Neural progenitor cell (in vitro differentiated cells): ENCODE results near the gene DOK4.

ENCODE experiments used
- EZH2 ChIP-seq: fragments of 200-600 bp; sonication (generic); IDR thresholded peaks from 2 replicates; pipeline ENCODE4 v1.6.1; 2017; ENCODE audit warnings: antibody characterized with exemption, mild to moderate bottlenecking, moderate library complexity
- TF ChIP-seq, protein P1 (sequence below): fragments of 200-600 bp; sonication (generic); IDR thresholded peaks from 2 replicates; pipeline ENCODE4 v1.5.1; 2017; ENCODE audit warnings: antibody characterized with exemption, mild to moderate bottlenecking

DNA sequence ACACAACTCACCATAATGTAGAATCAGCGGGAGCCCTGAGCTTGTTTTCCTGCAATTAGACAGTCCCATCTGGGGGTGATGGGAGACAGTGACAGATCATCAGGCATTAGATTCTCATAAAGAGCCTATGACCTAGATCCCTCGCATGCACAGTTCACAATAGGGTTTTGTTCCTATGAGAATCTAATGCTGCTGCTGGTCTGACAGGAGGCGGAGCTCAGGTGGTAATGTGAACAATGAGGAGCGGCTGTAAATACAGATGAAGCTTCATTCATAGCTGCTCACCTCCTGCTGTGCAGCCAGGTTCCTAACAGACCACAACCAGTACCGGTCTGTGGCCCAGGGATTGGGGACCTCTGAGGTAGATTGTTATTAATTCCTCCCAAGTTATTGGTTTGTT is 2.9 kb upstream of the DOK4 start:
- TF ChIP-seq, protein P1, sequence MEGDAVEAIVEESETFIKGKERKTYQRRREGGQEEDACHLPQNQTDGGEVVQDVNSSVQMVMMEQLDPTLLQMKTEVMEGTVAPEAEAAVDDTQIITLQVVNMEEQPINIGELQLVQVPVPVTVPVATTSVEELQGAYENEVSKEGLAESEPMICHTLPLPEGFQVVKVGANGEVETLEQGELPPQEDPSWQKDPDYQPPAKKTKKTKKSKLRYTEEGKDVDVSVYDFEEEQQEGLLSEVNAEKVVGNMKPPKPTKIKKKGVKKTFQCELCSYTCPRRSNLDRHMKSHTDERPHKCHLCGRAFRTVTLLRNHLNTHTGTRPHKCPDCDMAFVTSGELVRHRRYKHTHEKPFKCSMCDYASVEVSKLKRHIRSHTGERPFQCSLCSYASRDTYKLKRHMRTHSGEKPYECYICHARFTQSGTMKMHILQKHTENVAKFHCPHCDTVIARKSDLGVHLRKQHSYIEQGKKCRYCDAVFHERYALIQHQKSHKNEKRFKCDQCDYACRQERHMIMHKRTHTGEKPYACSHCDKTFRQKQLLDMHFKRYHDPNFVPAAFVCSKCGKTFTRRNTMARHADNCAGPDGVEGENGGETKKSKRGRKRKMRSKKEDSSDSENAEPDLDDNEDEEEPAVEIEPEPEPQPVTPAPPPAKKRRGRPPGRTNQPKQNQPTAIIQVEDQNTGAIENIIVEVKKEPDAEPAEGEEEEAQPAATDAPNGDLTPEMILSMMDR = no peak
- TF ChIP-seq EZH2 = no peak
